Thyroid gland (tissue), 4 donors: ENCODE measurements around the gene GALM. TPM values are rescaled to one million over a fixed set of nuclear protein-coding genes. Genes with fewer than 3 reads are reported as not detected.

Experiments
- DNase-seq, 2 donors: peaks; one replicate each; pipeline ENCODE4 v3.0.0-alpha.2; 2019
- H3K27ac ChIP-seq, 3 donors: fragments of 200-600 bp; sonication (generic); 1 replicate in 2 of 3; 2 replicates in 1 of 3; pipeline ENCODE4 v1.5.1; 2016 to 2019; ENCODE audit warnings: mild to moderate bottlenecking in 1 of 3, moderate library complexity in 1 of 3
- H3K27me3 ChIP-seq: fragments of 200-600 bp; sonication (generic); one replicate; pipeline ENCODE4 v1.5.1; 2019
- H3K36me3 ChIP-seq, 2 donors: fragments of 200-600 bp; sonication (generic); one replicate each; pipeline ENCODE4 v1.5.1; 2016 to 2019
- H3K4me1 ChIP-seq, 2 donors: fragments of 200-600 bp; sonication (generic); one replicate each; pipeline ENCODE4 v1.5.1; 2017 to 2019
- H3K4me3 ChIP-seq, 3 donors: fragments of 200-600 bp; sonication (generic); replicated peaks in 1 of 3; 1 replicate in 2 of 3; 2 replicates in 1 of 3; pipeline ENCODE4 v1.5.1; 2016; ENCODE audit warnings: mild to moderate bottlenecking in 1 of 3
- H3K9me3 ChIP-seq: fragments of 200-600 bp; sonication (generic); one replicate; pipeline ENCODE4 v1.5.1; 2017
- CTCF ChIP-seq, 6 experiments: fragments of 200-600 bp in 3 of 6; fragments of 450-650 bp in 3 of 6; sonication (generic) in 3 of 6; IDR thresholded peaks; one replicate each; pipeline ENCODE4 v1.5.1; 2016 to 2019; ENCODE audit warnings: antibody characterized with exemption in 6 of 6, mild to moderate bottlenecking in 2 of 6, inconsistent platforms in 1 of 6, moderate library complexity in 1 of 6
- POLR2A ChIP-seq, 2 donors: fragments of 450-650 bp; IDR thresholded peaks; one replicate each; pipeline ENCODE4 v1.6.1; 2017; ENCODE audit warnings: antibody characterized with exemption in 2 of 2, mild to moderate bottlenecking in 2 of 2, moderate library complexity in 1 of 2
- WGBS, 2 donors: methylation state at CpG; one replicate each; pipeline ENCODE4 v1.1.5; 2017; 5-methylcytosine and 5-hydroxymethylcytosine counted together
- intact Hi-C: fragments of 100-400 bp; cut with DNase I; formaldehyde crosslinking; loops from one replicate; pipeline ENCODE4 v1.15.1; 2023
- total RNA-seq, 4 donors: library from RNA; depleted of rRNA; stranded (reverse); fragments of >200 nt; gene quantifications; one replicate each; pipeline ENCODE4 v1.2.3, GENCODE V29; 2016

Gene GALM
- total RNA-seq, 4 donors from 2014 or later: 13.1 to 32.9 (median 25.8) TPM

DNA sequence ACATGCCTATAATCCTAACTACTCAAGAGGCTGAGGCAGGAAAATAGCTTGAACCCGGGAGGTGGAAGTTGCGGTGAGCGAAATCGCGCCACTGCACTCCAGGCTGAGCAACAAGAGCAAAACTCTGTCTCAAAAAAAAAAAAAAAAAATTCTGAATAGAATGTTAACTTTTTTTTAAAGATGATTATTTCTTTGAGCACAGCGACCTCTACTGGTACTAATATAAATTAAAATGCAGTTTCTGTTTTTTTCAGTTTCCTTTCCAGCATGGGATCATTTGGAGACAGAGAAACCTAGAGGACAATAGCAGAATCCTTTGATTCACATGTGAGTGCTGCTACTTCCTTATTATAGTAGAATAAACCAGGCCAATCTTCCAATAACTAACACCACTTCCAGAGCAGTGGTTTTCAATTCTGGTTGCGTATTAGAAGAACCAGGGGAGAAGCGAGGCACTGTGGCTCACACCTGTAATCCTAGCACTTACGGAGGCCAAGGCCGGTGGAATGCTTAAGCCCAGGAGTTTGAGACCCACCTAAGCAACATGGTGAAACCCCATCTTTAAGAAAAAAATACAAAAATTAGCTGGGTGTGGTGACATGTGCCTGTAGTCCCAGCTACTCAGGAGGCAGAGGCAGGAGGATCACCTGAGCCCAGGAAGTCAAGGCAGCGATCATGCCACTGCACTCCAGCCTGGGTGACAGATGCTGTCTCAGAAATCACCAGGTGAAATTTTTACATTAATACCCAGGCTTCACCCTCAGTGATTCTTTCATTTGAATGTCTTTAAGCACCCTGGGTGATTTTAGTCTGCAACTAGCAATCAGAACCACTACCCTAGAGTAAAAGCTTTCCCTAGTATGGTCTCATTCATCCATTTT lies 75.2 kb downstream of the GALM start:
- peak; percentile 21 to 47 for DNase-seq
- peaks cover 0 to 10% of the 10 kb centered on the region in 2 donors for H3K4me1 ChIP-seq
- no peaks in the 10 kb centered on the region for H3K9me3 ChIP-seq
- no peak overlapping the region for H3K27ac ChIP-seq
- intact Hi-C loops: loop anchor here (5.0 kb wide), 1 partner anchor 159 kb away; no protein-coding TSS in a partner anchor
- H3K27me3 ChIP-seq: no peaks in the 10 kb centered on the region
- no peak overlapping the region for H3K4me3 ChIP-seq
- TF ChIP-seq CTCF (IDR thresholded peaks at IDR 0.05): peak in 5 of 6 experiments; percentile 38 to 75 (median 65)
- no peak for TF ChIP-seq POLR2A (IDR thresholded peaks at IDR 0.05)
- H3K36me3 ChIP-seq: peaks cover 31% of the 10 kb centered on the region in 2 donors
- WGBS, 2 donors: 59 to 61% methylated on average over 11 of the region's 11 CpGs

GRCh38 chr2:38742797-38743559 lies 77.1 kb downstream of the GALM start:
- Histone ChIP-seq H3K4me1 (peaks cover 0 to 13% of the 10 kb centered on the region in 2 donors), H3K36me3 (peaks cover 50% of the 10 kb centered on the region in 2 donors), H3K27me3 (no peaks in the 10 kb centered on the region), H3K27ac (no peak overlapping the region), H3K4me3 (no peak overlapping the region), H3K9me3 (no peaks in the 10 kb centered on the region)
- intact Hi-C loops: loop anchor here (5.0 kb wide), 1 partner anchor 161 kb away; no protein-coding TSS in a partner anchor
- TF ChIP-seq POLR2A (IDR thresholded peaks at IDR 0.05): no peak
- no peak for TF ChIP-seq CTCF (IDR thresholded peaks at IDR 0.05)
- DNase-seq: no peak
- 91 to 94% methylated on average over 10 of the region's 10 CpGs for WGBS, 2 donors

DNA sequence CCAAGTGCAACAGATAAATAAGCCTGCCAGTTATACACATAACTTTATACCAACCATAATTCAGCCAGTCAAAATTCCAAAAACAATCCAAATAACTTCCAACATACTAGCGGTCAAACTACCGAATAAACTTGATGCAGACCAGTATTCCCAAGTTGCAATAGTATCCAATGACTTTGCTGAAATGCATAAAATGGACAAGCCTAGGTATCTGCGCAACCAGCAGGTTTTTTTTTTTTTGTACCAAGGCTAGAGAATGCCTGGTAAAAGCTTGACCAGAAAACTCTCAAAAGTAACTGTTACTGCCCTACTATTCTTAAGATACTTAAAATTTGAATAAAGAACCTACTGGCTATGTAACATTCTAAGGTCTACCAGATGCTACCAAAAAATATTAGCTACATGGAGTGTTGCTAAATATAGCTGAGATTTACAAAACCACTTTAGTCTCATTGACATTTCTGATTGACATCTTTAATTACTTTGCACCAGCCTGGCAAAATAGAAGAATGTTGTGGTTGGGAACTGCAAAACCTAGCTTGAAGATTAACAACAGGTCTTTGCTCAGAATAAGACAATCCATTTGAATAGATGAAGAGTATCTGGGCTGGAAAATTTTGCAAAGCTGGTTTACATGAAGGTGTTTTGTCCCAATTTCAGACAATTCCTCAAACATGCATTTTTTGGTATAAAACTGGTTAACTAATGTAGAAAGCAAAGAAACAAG lies 77.9 kb downstream of the GALM start:
- intact Hi-C loops: loop anchor here (5.0 kb wide), 1 partner anchor 162 kb away; no protein-coding TSS in a partner anchor
- Histone ChIP-seq H3K36me3 (peaks cover 58% of the 10 kb centered on the region in 2 donors), H3K4me1 (peaks cover 0 to 17% of the 10 kb centered on the region in 2 donors), H3K27me3 (no peaks in the 10 kb centered on the region), H3K9me3 (no peaks in the 10 kb centered on the region), H3K27ac (no peak overlapping the region), H3K4me3 (no peak overlapping the region)
- 92 to 96% methylated on average over 3 of the region's 3 CpGs for whole genome bisulfite sequencing, 2 donors
- no peak for DNase-seq
- TF ChIP-seq POLR2A (IDR thresholded peaks at IDR 0.05) (no peak), CTCF (IDR thresholded peaks at IDR 0.05) (no peak)

DNA sequence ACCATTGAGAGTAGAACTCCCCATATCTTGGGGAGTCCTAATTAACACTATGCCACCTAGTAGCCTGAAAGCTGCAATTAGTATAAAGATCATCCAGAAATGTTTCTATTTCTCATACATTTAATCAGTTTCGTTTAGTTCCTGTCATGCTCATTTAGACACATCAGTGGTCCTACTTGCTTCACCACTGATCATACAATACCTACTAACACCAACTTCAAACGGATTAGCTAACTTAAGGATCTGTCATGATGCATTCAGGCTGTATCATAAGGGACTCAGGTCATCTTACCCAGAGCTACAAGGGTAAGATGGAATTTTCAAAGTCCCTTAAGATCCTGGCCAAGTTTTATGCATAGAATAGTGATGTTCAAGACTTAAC lies 78.5 kb downstream of the GALM start:
- peaks cover 60 to 64% of the 10 kb centered on the region in 2 donors for H3K36me3 ChIP-seq
- intact Hi-C loops: loop anchor here (5.0 kb wide), 1 partner anchor 162 kb away; no protein-coding TSS in a partner anchor

More for the DNA sequence above, 78.5 kb downstream of the GALM start:
- no peaks in the 10 kb centered on the region for H3K9me3 ChIP-seq
- no peak for TF ChIP-seq CTCF (IDR thresholded peaks at IDR 0.05)
- no peak for TF ChIP-seq POLR2A (IDR thresholded peaks at IDR 0.05)
- H3K4me1 ChIP-seq: peaks cover 2 to 17% of the 10 kb centered on the region in 2 donors
- H3K4me3 ChIP-seq: no peak overlapping the region
- no peaks in the 10 kb centered on the region for H3K27me3 ChIP-seq
- DNase-seq: no peak
- WGBS, 2 donors: 52% methylated on average over 2 of the region's 2 CpGs
- no peak overlapping the region for H3K27ac ChIP-seq
